Tibial nerve (tissue), 4 donors: ENCODE measurements around the gene DNM3. TPM values are rescaled to one million over a fixed set of nuclear protein-coding genes. Genes with fewer than 3 reads are reported as not detected.
A peak's percentile ranks its signal among the peaks of the same experiment; 100 is the strongest.

Experiments
- DNase-seq, 2 donors: peaks; one replicate each; pipeline ENCODE4 v3.0.0-alpha.2; 2019; ENCODE audit warnings: low spot score in 2 of 2
- H3K27ac ChIP-seq, 4 donors: fragments of 200-600 bp; sonication (generic) in 3 of 4; one replicate each; pipeline ENCODE4 v1.5.1; 2017 to 2019; ENCODE audit warnings: mild to moderate bottlenecking in 1 of 4
- H3K27me3 ChIP-seq, 2 donors: fragments of 200-600 bp; sonication (generic) in 1 of 2; one replicate each; pipeline versions ENCODE4 v1.5.1 to v1.6.0; 2017 to 2019
- H3K36me3 ChIP-seq, 3 donors: fragments of 200-600 bp; sonication (generic); one replicate each; pipeline ENCODE4 v1.5.1; 2018 to 2019
- H3K4me1 ChIP-seq, 4 donors: fragments of 200-600 bp; sonication (generic) in 3 of 4; one replicate each; pipeline ENCODE4 v1.5.1; 2017 to 2019
- H3K4me3 ChIP-seq, 4 donors: fragments of 200-600 bp; sonication (generic) in 3 of 4; one replicate each; pipeline ENCODE4 v1.5.1; 2017 to 2019; ENCODE audit warnings: mild to moderate bottlenecking in 1 of 4, moderate library complexity in 1 of 4
- H3K9me3 ChIP-seq, 4 donors: fragments of 200-600 bp; sonication (generic) in 3 of 4; one replicate each; pipeline ENCODE4 v1.5.1; 2017 to 2019
- CTCF ChIP-seq, 5 experiments: fragments of 200-600 bp in 3 of 5; fragments of 450-650 bp in 2 of 5; sonication (generic) in 3 of 5; IDR thresholded peaks; one replicate each; pipeline ENCODE4 v1.5.1; 2016 to 2019; ENCODE audit warnings: antibody characterized with exemption in 5 of 5, mild to moderate bottlenecking in 3 of 5, moderate library complexity in 2 of 5
- EP300 ChIP-seq, 2 donors: sonication (generic); formaldehyde crosslinking; IDR thresholded peaks; one replicate each; pipeline ENCODE4 v1.6.1; 2017; ENCODE audit warnings: antibody characterized with exemption in 2 of 2, mild to moderate bottlenecking in 1 of 2
- POLR2A ChIP-seq, 2 donors: fragments of 450-650 bp; IDR thresholded peaks; one replicate each; pipeline ENCODE4 v1.6.1; 2017; ENCODE audit warnings: antibody characterized with exemption in 2 of 2, mild to moderate bottlenecking in 2 of 2, moderate library complexity in 2 of 2
- WGBS, 2 donors: methylation state at CpG; one replicate each; pipeline ENCODE4 v1.1.5; 2018; 5-methylcytosine and 5-hydroxymethylcytosine counted together
- total RNA-seq, 4 donors: library from RNA; depleted of rRNA; stranded (reverse); fragments of >200 nt; gene quantifications; one replicate each; pipeline ENCODE4 v1.1.0, GENCODE V29; 2016

DNM3 gene
- total RNA-seq, 4 donors from 2014 or later: 9.8 to 15.3 (median 12.3) TPM

DNA sequence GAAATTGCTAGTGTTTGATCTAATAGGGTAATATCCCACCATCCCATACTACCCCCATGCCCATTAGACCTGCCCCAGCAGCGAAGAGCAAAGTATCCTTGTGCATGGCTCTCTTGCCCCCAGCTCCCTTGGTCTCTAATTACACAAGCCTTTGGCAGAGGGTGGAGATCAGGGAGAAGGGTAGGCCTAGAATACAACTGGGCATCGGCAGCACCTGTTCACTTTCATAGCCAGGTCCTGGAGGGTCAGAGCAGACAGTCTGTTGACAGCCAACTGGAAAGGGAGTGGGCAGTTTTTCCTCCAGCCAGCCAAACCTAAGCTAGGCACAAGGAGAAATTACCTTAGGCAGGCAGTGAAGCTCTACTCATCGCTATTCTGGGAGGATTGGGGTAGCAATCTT, 605.2 kb downstream of the DNM3 start:
- H3K4me3 ChIP-seq: no peak overlapping the region
- H3K27ac ChIP-seq: no peak overlapping the region
- TF ChIP-seq EP300 (IDR thresholded peaks at IDR 0.05) (no peak), CTCF (IDR thresholded peaks at IDR 0.05) (no peak), POLR2A (IDR thresholded peaks at IDR 0.05) (no peak)
- no peaks in the 10 kb centered on the region for H3K27me3 ChIP-seq
- H3K4me1 ChIP-seq: peaks cover 0 to 26% (median 4%) of the 10 kb centered on the region in 4 donors
- DNase-seq: no peak
- no peaks in the 10 kb centered on the region for H3K9me3 ChIP-seq
- WGBS, 2 donors: 85 to 89% methylated on average over 3 of the region's 3 CpGs
- peaks cover 0 to 3% (median 0%) of the 10 kb centered on the region in 3 donors for H3K36me3 ChIP-seq

GRCh38 chr1:172447641-172448040, 606.3 kb downstream of the DNM3 start:
- Histone ChIP-seq H3K9me3 (no peaks in the 10 kb centered on the region), H3K27ac (no peak overlapping the region), H3K27me3 (no peaks in the 10 kb centered on the region), H3K36me3 (no peaks in the 10 kb centered on the region), H3K4me3 (no peak overlapping the region), H3K4me1 (peaks cover 0 to 16% (median 3%) of the 10 kb centered on the region in 4 donors)
- DNase-seq: no peak
- 53 to 55% methylated on average over 2 of the region's 2 CpGs for WGBS, 2 donors
- no peak for TF ChIP-seq POLR2A (IDR thresholded peaks at IDR 0.05)
- no peak for TF ChIP-seq CTCF (IDR thresholded peaks at IDR 0.05)
- no peak for TF ChIP-seq EP300 (IDR thresholded peaks at IDR 0.05)

DNA sequence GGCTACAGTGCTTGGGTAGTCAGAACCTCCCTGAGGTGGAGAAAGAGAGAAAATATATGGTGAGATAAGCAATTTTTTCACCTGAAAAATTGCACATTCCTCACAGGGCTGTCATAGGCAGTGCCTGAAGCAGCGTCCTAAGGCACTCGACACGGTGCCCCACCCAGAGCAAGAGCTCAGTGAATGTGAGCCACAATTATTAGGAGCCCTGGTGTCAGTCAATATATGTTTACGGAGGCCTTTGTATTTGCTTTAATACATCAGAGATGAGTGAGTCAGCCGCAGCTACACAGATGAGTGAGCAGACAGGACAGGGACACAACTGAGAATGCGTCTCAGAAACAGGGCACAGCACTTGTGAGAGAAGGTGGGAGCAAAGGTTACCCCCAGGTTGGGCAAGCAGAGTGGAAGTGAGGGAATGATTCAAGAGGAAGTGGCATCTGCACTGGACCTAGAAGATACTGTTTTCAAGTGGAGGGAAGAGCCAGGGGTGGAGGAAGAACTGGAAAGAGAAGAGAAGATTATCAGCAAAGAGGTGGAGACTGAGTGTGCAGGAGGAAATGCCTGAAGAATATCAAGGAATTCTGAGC, 607.8 kb downstream of the DNM3 start:
- Histone ChIP-seq H3K9me3 (no peaks in the 10 kb centered on the region), H3K27me3 (no peaks in the 10 kb centered on the region), H3K4me1 (peaks cover 0 to 10% (median 0%) of the 10 kb centered on the region in 4 donors), H3K4me3 (no peak overlapping the region), H3K36me3 (no peaks in the 10 kb centered on the region), H3K27ac (no peak overlapping the region)
- 81 to 85% methylated on average over 6 of the region's 6 CpGs for WGBS, 2 donors
- no peak for DNase-seq
- TF ChIP-seq EP300 (IDR thresholded peaks at IDR 0.05): no peak
- TF ChIP-seq POLR2A (IDR thresholded peaks at IDR 0.05): no peak
- TF ChIP-seq CTCF (IDR thresholded peaks at IDR 0.05): no peak

- H3K4me1 ChIP-seq: peaks cover 0 to 7% (median 0%) of the 10 kb centered on the region in 4 donors
- WGBS, 2 donors: 49 to 52% methylated on average over 17 to 18 of the region's 18 CpGs
- TF ChIP-seq POLR2A (IDR thresholded peaks at IDR 0.05) (no peak), EP300 (IDR thresholded peaks at IDR 0.05) (no peak), CTCF (IDR thresholded peaks at IDR 0.05) (peak; percentile 59 to 85 (median 79))
- peak overlapping the region in 1 of 4 donors; percentile 10 for H3K4me3 ChIP-seq
- H3K36me3 ChIP-seq: no peaks in the 10 kb centered on the region
- H3K27ac ChIP-seq: no peak overlapping the region
- H3K27me3 ChIP-seq: no peaks in the 10 kb centered on the region
- peak in 1 of 2 donors; percentile 39 for DNase-seq
- no peaks in the 10 kb centered on the region for H3K9me3 ChIP-seq
Observed at GRCh38 chr1:172449585-172450523, 608.6 kb downstream of the DNM3 start.

DNA sequence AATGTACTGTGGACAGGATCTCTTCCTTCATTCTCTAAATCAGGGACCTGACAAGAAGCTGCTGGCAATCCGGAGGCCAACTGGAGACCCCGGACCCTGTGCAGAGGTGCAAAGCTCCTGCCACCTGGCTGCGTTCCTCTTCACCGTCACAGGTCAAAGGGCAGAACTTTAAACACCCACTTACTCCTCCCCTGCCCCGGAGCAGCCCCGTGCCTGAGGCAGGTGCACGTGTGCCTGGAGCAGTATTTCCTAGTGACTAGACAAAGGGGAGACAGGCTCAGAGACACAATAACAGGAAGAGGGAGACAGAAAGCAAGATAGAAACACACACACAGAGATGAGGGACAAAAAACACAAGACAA, 609.2 kb downstream of the DNM3 start:
- TF ChIP-seq CTCF (IDR thresholded peaks at IDR 0.05): no peak
- no peak for TF ChIP-seq EP300 (IDR thresholded peaks at IDR 0.05)
- no peak for TF ChIP-seq POLR2A (IDR thresholded peaks at IDR 0.05)
- no peak overlapping the region for H3K4me3 ChIP-seq
- H3K36me3 ChIP-seq: no peaks in the 10 kb centered on the region
- WGBS, 2 donors: 63 to 72% methylated on average over 6 to 7 of the region's 7 CpGs
- no peaks in the 10 kb centered on the region for H3K27me3 ChIP-seq
- no peaks in the 10 kb centered on the region for H3K9me3 ChIP-seq
- DNase-seq: no peak
- peaks cover 0 to 7% (median 0%) of the 10 kb centered on the region in 4 donors for H3K4me1 ChIP-seq
- H3K27ac ChIP-seq: no peak overlapping the region
